GM12878 (cell line): ENCODE measurements around the gene SCYGR3. TPM values are rescaled to one million over a fixed set of nuclear protein-coding genes. Genes with fewer than 3 reads are reported as not detected.

Source experiments
- ATAC-seq: fragments of 200-7000 bp; cut with Tn5 transposase; 3 replicates; pipeline ENCODE4 v1.9.1; 2020; ENCODE audit warnings: mild to moderate bottlenecking, moderate library complexity
- BruUV-seq: library from RNA; stranded (reverse); fragments of 400-500 nt; replicated peaks from 2 replicates; lab custom pipeline; 2021; lab: Mats Ljungman, UMichigan
- CTCF ChIA-PET: fragments of 300-600 bp; sonication (Branson Sonifier 250); formaldehyde crosslinking; extraction: SDS; loops from one replicate; lab custom pipeline; 2021; ENCODE audit warnings: inconsistent platforms; lab: Yijun Ruan, JAX
- POLR2A ChIA-PET: fragments of 350-600 bp; formaldehyde crosslinking; extraction: SDS; loops from one replicate; lab custom pipeline; 2021; ENCODE audit warnings: inconsistent platforms; lab: Charles Lee
- RAD21 ChIA-PET: fragments of 300-600 bp; sonication (Branson Sonifier 250); formaldehyde crosslinking; loops from one replicate; lab custom pipeline; 2023; ENCODE audit warnings: antibody characterized with exemption; ENCODE audit not compliant: unreplicated experiment; lab: Charles Lee
- SMC1A ChIA-PET: fragments of 300-600 bp; sonication (Branson Sonifier 250); formaldehyde crosslinking; loops from one replicate; lab custom pipeline; 2023; ENCODE audit not compliant: unreplicated experiment, uncharacterized antibody; lab: Charles Lee
- DNase-seq: peaks from one replicate; pipeline ENCODE4 v3.0.0-alpha.2; 2011; ENCODE audit warnings: low read depth, low spot score
- FAIRE-seq: peaks from 3 replicates; lab custom pipeline; 2011; peaks lifted over from hg19 to GRCh38; lab: Jason Lieb, UNC
- H2AFZ ChIP-seq: 2 replicates; pipeline ENCODE4 v1.6.0; 2011; ENCODE audit warnings: low read depth, low read length, control low read depth; ENCODE audit not compliant: control insufficient read depth
- H3K27ac ChIP-seq: 2 replicates; pipeline ENCODE4 v1.5.1; 2011; ENCODE audit warnings: control low read depth; ENCODE audit not compliant: control insufficient read depth, insufficient read depth
- H3K27me3 ChIP-seq, 2 experiments: replicated peaks in 1 of 2; 2 replicates each; pipeline versions ENCODE4 v1.6.0 to v1.6.1; 2011; ENCODE audit warnings: low read length in 1 of 2; ENCODE audit not compliant: control insufficient read depth in 2 of 2, insufficient read depth in 2 of 2
- H3K36me3 ChIP-seq, 2 experiments: 2 replicates each; pipeline ENCODE4 v1.5.1; 2011; ENCODE audit warnings: low read length in 1 of 2; ENCODE audit not compliant: control insufficient read depth in 2 of 2, insufficient read depth in 2 of 2
- H3K4me1 ChIP-seq: 2 replicates; pipeline ENCODE4 v1.6.1; 2011; ENCODE audit warnings: mild to moderate bottlenecking, low read length, moderate library complexity, mixed read lengths; ENCODE audit not compliant: control insufficient read depth, insufficient read depth
- H3K4me2 ChIP-seq: 2 replicates; pipeline ENCODE4 v1.6.0; 2011; ENCODE audit warnings: control low read depth; ENCODE audit not compliant: control insufficient read depth, insufficient read depth
- H3K4me3 ChIP-seq: fragments of 200-600 bp; sonication (generic); 2 replicates; pipeline ENCODE4 v1.5.1; 2016
- H3K79me2 ChIP-seq: 2 replicates; pipeline ENCODE4 v1.6.0; 2011; ENCODE audit warnings: low read length; ENCODE audit not compliant: control insufficient read depth, insufficient read depth
- H3K9ac ChIP-seq: 2 replicates; pipeline ENCODE4 v1.8.0; 2011; ENCODE audit warnings: low read length, control low read depth, mixed read lengths; ENCODE audit not compliant: control insufficient read depth, insufficient read depth
- H3K9me3 ChIP-seq: replicated peaks from 3 replicates; pipeline ENCODE4 v1.5.1; 2011; ENCODE audit warnings: mild to moderate bottlenecking, low read length; ENCODE audit not compliant: control insufficient read depth, insufficient read depth
- H4K20me1 ChIP-seq: 2 replicates; pipeline ENCODE4 v1.6.0; 2011; ENCODE audit not compliant: control insufficient read depth, insufficient read depth
- CTCF ChIP-seq, 3 experiments: IDR thresholded peaks in 2 of 3; conservative IDR thresholded peaks in 1 of 3; 2 replicates each; pipeline ENCODE4 v1.5.1; 2011; ENCODE audit warnings: low read depth in 3 of 3, low read length in 3 of 3, mild to moderate bottlenecking in 3 of 3, control low read depth in 2 of 3, moderate library complexity in 2 of 3, inconsistent platforms in 1 of 3, mixed read lengths in 1 of 3; ENCODE audit not compliant: control insufficient read depth in 2 of 3, insufficient read depth in 1 of 3; ENCODE audit errors: extremely low read depth in 1 of 3
- ETV6 ChIP-seq, 2 experiments: fragments of 450-650 bp in 1 of 2; IDR thresholded peaks in 1 of 2; conservative IDR thresholded peaks in 1 of 2; 2 replicates each; pipeline ENCODE4 v1.6.1; 2014; ENCODE audit warnings: antibody characterized with exemption in 1 of 2, borderline replicate concordance in 1 of 2, low read depth in 1 of 2, mild to moderate bottlenecking in 1 of 2, moderate library complexity in 1 of 2
- MLLT1 ChIP-seq: fragments of 450-650 bp; IDR thresholded peaks from 2 replicates; pipeline ENCODE4 v1.6.1; 2016; ENCODE audit warnings: mild to moderate bottlenecking
- WGBS: methylation state at CpG from one replicate; pipeline ENCODE4 v1.1.6; 2016; ENCODE audit warnings: low lambda C conversion rate; ENCODE audit not compliant: insufficient replicate concordance, insufficient coverage; ENCODE audit errors: missing lambda C conversion rate; 5-methylcytosine and 5-hydroxymethylcytosine counted together
- in situ Hi-C: fragments of 300-500 bp; cut with MboI; formaldehyde crosslinking; loops from 9 replicates; pipeline ENCODE4 v1.14.3; 2018; ENCODE audit warnings: mixed read lengths
- intact Hi-C: fragments of 100-400 bp; cut with micrococcal nuclease; formaldehyde crosslinking; loops from one replicate; pipeline ENCODE4 v1.14.2; 2022; ENCODE audit not compliant: unreplicated experiment
- polyA plus RNA-seq, 11 experiments: library from polyadenylated mRNA; depleted of rRNA in 4 of 11; unstranded in 6 of 11; stranded (reverse) in 5 of 11; fragments of >200 nt; fragmentation: Nextera tagmentation in 4 of 11; fragmentation: Illumina TruSeq in 1 of 11; extraction: Ambion mirVana in 4 of 11; extraction: Trizol in 1 of 11; gene quantifications; 1 replicate in 1 of 11; 2 replicates in 10 of 11; pipeline versions ENCODE4 v1.2.1 to v1.2.3, GENCODE V29; 2011 to 2016; ENCODE audit warnings: inconsistent platforms in 2 of 11, missing spikeins in 2 of 11, low read depth in 1 of 11
- total RNA-seq, 4 experiments: library from RNA; depleted of rRNA in 3 of 4; stranded (reverse); fragments of >200 nt in 3 of 4; fragmentation: Illumina TruSeq in 1 of 4; extraction: Trizol in 1 of 4; gene quantifications; 2 replicates each; pipeline versions ENCODE4 v1.2.1 to v1.2.3, GENCODE V29; 2013 to 2021

SCYGR3 gene
- total and polyA plus RNA-seq, 10 of the 15 experiments (the other 5 are each of a cell fraction or from before 2014, with no cell fraction given) = not detected

GRCh38 chr2:227653419-227653818, 38.8 kb upstream of the SCYGR3 start:
- Histone ChIP-seq H3K4me1 (no peaks in the 10 kb centered on the region), H3K79me2 (no peaks in the 10 kb centered on the region), H3K27me3 (0 out of 4 replicates have a peak, but pooled peaks cover 0 to 3% of the 10 kb centered on the region in 2 experiments), H3K27ac (no peak overlapping the region)
- ChIA-PET CTCF (interaction anchor here (1.8 kb wide), 1 partner anchor 113 kb away, joined by 10 read pairs; no protein-coding TSS in a partner anchor), POLR2A (no interaction called here), SMC1A (interaction anchor here (0.6 to 1.1 kb wide), 2 partner anchors 17 to 173 kb away, joined by 3 to 5 read pairs; no protein-coding TSS in a partner anchor)
- no peak for ATAC-seq
- no peak for TF ChIP-seq MLLT1
- TF ChIP-seq, all 136 proteins: peak for 0
- no peaks in the 10 kb centered on the region for H3K36me3 ChIP-seq
- intact Hi-C loops = loop anchor here (10.0 kb wide), 1 partner anchor 529 kb away; no protein-coding TSS in a partner anchor
- BruUV-seq = no TSS peak
- no peaks in the 10 kb centered on the region for H3K9me3 ChIP-seq
- H4K20me1 ChIP-seq = no peaks in the 10 kb centered on the region; the same call in 1 of the 2 replicates
- FAIRE-seq = no peak
- H2AFZ ChIP-seq = no peak overlapping the region
- in situ Hi-C loops = no loop called here
- H3K4me2 ChIP-seq = no peak overlapping the region
- no peak overlapping the region for H3K9ac ChIP-seq
- 29% methylated on average over 4 of the region's 4 CpGs for WGBS
- DNase-seq = no peak
- H3K4me3 ChIP-seq = no peak overlapping the region
- RAD21 ChIA-PET = interaction anchor here (0.7 kb wide), 1 partner anchor 114 kb away, joined by 3 read pairs; no protein-coding TSS in a partner anchor

- FAIRE-seq = no peak
- intact Hi-C loops (no loop called here), in situ Hi-C loops (no loop called here)
- H3K79me2 ChIP-seq = no peaks in the 10 kb centered on the region
- ATAC-seq = peak; percentile 64
- H3K27ac ChIP-seq = no peak overlapping the region
- no peak overlapping the region for H3K9ac ChIP-seq
- no peaks in the 10 kb centered on the region for H3K36me3 ChIP-seq
- peaks cover 0 to 1% of the 10 kb centered on the region in 2 experiments; a peak in 1 of 4 replicates for H3K27me3 ChIP-seq
- H2AFZ ChIP-seq = no peak overlapping the region
- H3K4me3 ChIP-seq = no peak overlapping the region
- no peaks in the 10 kb centered on the region for H3K9me3 ChIP-seq
- no peak overlapping the region for H3K4me2 ChIP-seq
- CTCF ChIA-PET = interaction anchor here (0.6 to 3.3 kb wide), 14 partner anchors 9 to 405 kb away, joined by 3 to 19 read pairs (median 3); no protein-coding TSS in a partner anchor
- H3K4me1 ChIP-seq = no peaks in the 10 kb centered on the region
- peak in 1 of 3 experiments; percentile 31; a peak in 1 of 6 replicates for TF ChIP-seq CTCF (IDR thresholded peaks at IDR 0.05 in 2 of 3, conservative IDR thresholded peaks at IDR 0.05 in 1 of 3; ENCODE audit: control insufficient read depth in 2 of 3, extremely low read depth in 1 of 3, insufficient read depth in 1 of 3, low read depth in 3 of 3, low read length in 3 of 3)
- no peak for TF ChIP-seq ETV6 (conservative IDR thresholded peaks at IDR 0.05 in 1 of 2, IDR thresholded peaks at IDR 0.05 in 1 of 2; ENCODE audit: borderline replicate concordance in 1 of 2, low read depth in 1 of 2)
- BruUV-seq = no TSS peak
- H4K20me1 ChIP-seq = no peaks in the 10 kb centered on the region
- RAD21 ChIA-PET = interaction anchor here (1.4 to 1.8 kb wide), 5 partner anchors 14 to 238 kb away, joined by 3 to 7 read pairs (median 5); no protein-coding TSS in a partner anchor
- 39% methylated on average over 5 of the region's 5 CpGs for WGBS
- POLR2A ChIA-PET = no interaction called here
- no peak for DNase-seq
- SMC1A ChIA-PET = interaction anchor here (0.5 to 1.1 kb wide), 6 partner anchors 11 to 419 kb away, joined by 3 to 7 read pairs (median 3); no protein-coding TSS in a partner anchor
These were observed 29.4 kb upstream of the SCYGR3 start for GRCh38 chr2:227643990-227644551.
